GM23248 (cell line): ENCODE results near the gene KCNK5.

Source experiments
- EZH2 ChIP-seq: fragments of 200-600 bp; sonication (generic); IDR thresholded peaks from 2 replicates; pipeline ENCODE4 v1.6.1; 2018; ENCODE audit warnings: antibody characterized with exemption, mild to moderate bottlenecking; ENCODE audit not compliant: insufficient read depth, poor library complexity, severe bottlenecking
- EZH2phosphoT487 ChIP-seq: fragments of 200-600 bp; sonication (generic); IDR thresholded peaks from 2 replicates; pipeline ENCODE4 v1.6.1; 2018; ENCODE audit warnings: antibody characterized with exemption, moderate library complexity, mild to moderate bottlenecking, low read depth; ENCODE audit not compliant: insufficient read depth

- TF ChIP-seq EZH2 (no peak), EZH2phosphoT487 (no peak)
Measured at GRCh38 chr6:39196673-39197091, 32.6 kb downstream of the KCNK5 start.
